H1 (cell line): ENCODE results near the gene HYLS1. TPM values are rescaled to one million over a fixed set of nuclear protein-coding genes. Genes with fewer than 3 reads are reported as not detected.
A peak's percentile ranks its signal among the peaks of the same experiment; 100 is the strongest.

Source experiments
- CTCF ChIA-PET: fragments of 300-600 bp; sonication (Branson Sonifier 250); formaldehyde crosslinking; loops from one replicate; lab custom pipeline; 2021; ENCODE audit not compliant: partially characterized antibody; lab: Charles Lee
- POLR2A ChIA-PET: fragments of 300-600 bp; sonication (Branson Sonifier 250); formaldehyde crosslinking; loops from one replicate; lab custom pipeline; 2021; ENCODE audit warnings: inconsistent platforms; ENCODE audit not compliant: partially characterized antibody; lab: Charles Lee
- DNase-seq, 2 experiments: peaks; one replicate each; pipeline versions ENCODE4 v3.0.0 to v3.0.0-alpha.2; 2010 to 2022; ENCODE audit warnings: low spot score in 2 of 2, low read depth in 1 of 2, mixed read lengths in 1 of 2
- FAIRE-seq: peaks from 2 replicates; lab custom pipeline; 2011; peaks lifted over from hg19 to GRCh38; lab: Jason Lieb, UNC
- H2AFZ ChIP-seq: 2 replicates; pipeline ENCODE4 v1.8.1; 2012; ENCODE audit warnings: low read length, inconsistent platforms
- H2AK5ac ChIP-seq: 2 replicates; pipeline ENCODE4 v1.6.1; 2013; ENCODE audit warnings: low read depth, low read length
- H2BK120ac ChIP-seq: replicated peaks from 2 replicates; pipeline ENCODE3; 2013; ENCODE audit warnings: low read depth, low read length, inconsistent platforms
- H2BK12ac ChIP-seq: 2 replicates; pipeline ENCODE4 v1.6.1; 2013; ENCODE audit warnings: low read depth, low read length
- H2BK15ac ChIP-seq: 2 replicates; pipeline ENCODE4 v1.6.1; 2013; ENCODE audit warnings: low read length
- H2BK20ac ChIP-seq: 2 replicates; pipeline ENCODE4 v1.6.1; 2013; ENCODE audit warnings: low read length
- H2BK5ac ChIP-seq: 2 replicates; pipeline ENCODE4 v1.6.1; 2013; ENCODE audit warnings: low read depth, low read length
- H3K14ac ChIP-seq: 2 replicates; pipeline ENCODE4 v1.6.1; 2013; ENCODE audit warnings: inconsistent platforms; ENCODE audit not compliant: insufficient read length
- H3K18ac ChIP-seq: 2 replicates; pipeline ENCODE4 v1.6.1; 2013; ENCODE audit warnings: low read length; ENCODE audit errors: extremely low read depth
- H3K23ac ChIP-seq: 2 replicates; pipeline ENCODE4 v1.6.1; 2013; ENCODE audit warnings: inconsistent platforms; ENCODE audit not compliant: insufficient read length
- H3K23me2 ChIP-seq: 2 replicates; pipeline ENCODE4 v1.6.1; 2013; ENCODE audit warnings: low read depth, low read length
- H3K27ac ChIP-seq: 2 replicates; pipeline ENCODE4 v1.6.1; 2011; ENCODE audit warnings: low read depth, low read length, inconsistent platforms
- H3K27me3 ChIP-seq, 4 experiments: replicated peaks in 1 of 4; 1 replicate in 1 of 4; 2 replicates in 3 of 4; pipeline versions ENCODE4 v1.6.1 to v1.8.1; 2011 to 2013; ENCODE audit warnings: low read length in 3 of 4, mild to moderate bottlenecking in 3 of 4, inconsistent platforms in 2 of 4, mixed read lengths in 2 of 4, moderate library complexity in 1 of 4; ENCODE audit not compliant: control insufficient read depth in 3 of 4, insufficient read depth in 3 of 4; ENCODE audit errors: extremely low read depth in 1 of 4
- H3K36me3 ChIP-seq, 4 experiments: 2 replicates each; pipeline versions ENCODE4 v1.6.1 to v1.8.1; 2011 to 2013; ENCODE audit warnings: mild to moderate bottlenecking in 4 of 4, low read length in 3 of 4, moderate library complexity in 2 of 4, control low read depth in 1 of 4, inconsistent platforms in 1 of 4; ENCODE audit not compliant: insufficient read depth in 4 of 4, control insufficient read depth in 2 of 4
- H3K4ac ChIP-seq: replicated peaks from 2 replicates; pipeline ENCODE3; 2013; ENCODE audit warnings: low read length, low read depth, mixed read lengths, inconsistent platforms; ENCODE audit not compliant: insufficient read length
- H3K4me1 ChIP-seq, 4 experiments: replicated peaks in 1 of 4; 1 replicate in 1 of 4; 2 replicates in 3 of 4; pipeline versions ENCODE4 v1.6.1 to v1.8.1; 2011 to 2013; ENCODE audit warnings: low read length in 3 of 4, inconsistent platforms in 2 of 4, mixed read lengths in 1 of 4; ENCODE audit not compliant: insufficient read depth in 4 of 4, control insufficient read depth in 3 of 4
- H3K4me2 ChIP-seq, 2 experiments: 2 replicates each; pipeline versions ENCODE4 v1.6.1 to v1.8.1; 2011 to 2013; ENCODE audit warnings: low read depth in 2 of 2, low read length in 2 of 2, control low read depth in 1 of 2, inconsistent platforms in 1 of 2, mild to moderate bottlenecking in 1 of 2; ENCODE audit not compliant: insufficient read depth in 1 of 2
- H3K4me3 ChIP-seq, 4 experiments: fragments of 200-600, 300-600 bp in 1 of 4; sonication (generic), shearing (Covaris generic), sonication (Bioruptor Twin) in 1 of 4; 2 replicates each; pipeline versions ENCODE4 v1.5.1 to v1.8.1; 2011 to 2016; ENCODE audit warnings: low read length in 4 of 4, low read depth in 3 of 4, control low read depth in 2 of 4, inconsistent platforms in 2 of 4, mild to moderate bottlenecking in 2 of 4, mixed read lengths in 1 of 4, moderate library complexity in 1 of 4; ENCODE audit not compliant: insufficient read depth in 2 of 4; ENCODE audit errors: extremely low read depth in 1 of 4
- H3K56ac ChIP-seq: replicated peaks from 2 replicates; pipeline ENCODE3; 2013; ENCODE audit warnings: low read depth, mild to moderate bottlenecking, mixed read lengths, low read length, inconsistent platforms; ENCODE audit not compliant: insufficient read length
- H3K79me1 ChIP-seq: 2 replicates; pipeline ENCODE4 v1.6.1; 2013; ENCODE audit warnings: low read depth, low read length, control low read depth
- H3K79me2 ChIP-seq, 2 experiments: 2 replicates each; pipeline versions ENCODE4 v1.6.1 to v1.8.1; 2012 to 2013; ENCODE audit warnings: low read length in 2 of 2, mild to moderate bottlenecking in 2 of 2, inconsistent platforms in 1 of 2; ENCODE audit not compliant: insufficient read depth in 2 of 2, control insufficient read depth in 1 of 2
- H3K9ac ChIP-seq, 4 experiments: replicated peaks in 1 of 4; 1 replicate in 1 of 4; 2 replicates in 3 of 4; pipeline versions ENCODE4 v1.6.1 to v1.8.1; 2011 to 2013; ENCODE audit warnings: low read depth in 3 of 4, low read length in 3 of 4, control low read depth in 2 of 4, mild to moderate bottlenecking in 2 of 4, moderate library complexity in 2 of 4, inconsistent platforms in 1 of 4; ENCODE audit errors: extremely low read depth in 1 of 4
- H3K9me3 ChIP-seq, 2 experiments: 2 replicates each; pipeline versions ENCODE4 v1.6.1 to v1.8.1; 2012 to 2013; ENCODE audit warnings: mild to moderate bottlenecking in 2 of 2, moderate library complexity in 2 of 2, control low read depth in 1 of 2, inconsistent platforms in 1 of 2, low read depth in 1 of 2, low read length in 1 of 2, mixed read lengths in 1 of 2; ENCODE audit not compliant: insufficient read depth in 2 of 2
- H4K20me1 ChIP-seq, 2 experiments: replicated peaks in 1 of 2; 2 replicates each; pipeline versions ENCODE3 to v1.8.1; 2011 to 2013; ENCODE audit warnings: inconsistent platforms in 2 of 2, low read length in 2 of 2, mild to moderate bottlenecking in 1 of 2; ENCODE audit not compliant: insufficient read depth in 2 of 2, control insufficient read depth in 1 of 2
- H4K5ac ChIP-seq: 2 replicates; pipeline ENCODE4 v1.6.1; 2013; ENCODE audit warnings: low read length, low read depth, mixed read lengths, inconsistent platforms; ENCODE audit not compliant: insufficient read length
- H4K8ac ChIP-seq: 2 replicates; pipeline ENCODE4 v1.8.0; 2013; ENCODE audit warnings: mild to moderate bottlenecking, moderate library complexity, low read length, inconsistent platforms; ENCODE audit not compliant: insufficient read depth; ENCODE audit errors: extremely low read depth
- H4K91ac ChIP-seq: replicated peaks from 2 replicates; pipeline ENCODE3; 2013; ENCODE audit warnings: low read length, mixed read lengths, inconsistent platforms; ENCODE audit not compliant: insufficient read length
- BCL11A ChIP-seq, 2 experiments: IDR thresholded peaks; one replicate each; pipeline ENCODE4 v1.6.1; 2011; ENCODE audit warnings: low read depth in 2 of 2, low read length in 2 of 2, mild to moderate bottlenecking in 2 of 2
- CHD1 ChIP-seq: IDR thresholded peaks from 2 replicates; pipeline ENCODE4 v1.6.1; 2012; ENCODE audit warnings: low read depth, low read length, improper control_type of control experiment
- CTBP2 ChIP-seq: IDR thresholded peaks from 2 replicates; pipeline ENCODE4 v1.7.0; 2011; ENCODE audit warnings: borderline replicate concordance, mild to moderate bottlenecking, moderate library complexity, mixed read lengths, low read length; ENCODE audit not compliant: insufficient read depth, insufficient read length
- KDM4A ChIP-seq: IDR thresholded peaks from one replicate; pipeline ENCODE4 v1.7.1; 2012; ENCODE audit warnings: low read depth, mild to moderate bottlenecking, moderate library complexity, low read length, inconsistent platforms; ENCODE audit not compliant: severe bottlenecking
- POLR2A ChIP-seq, 2 experiments: IDR thresholded peaks; 1 replicate in 1 of 2; 2 replicates in 1 of 2; pipeline ENCODE4 v1.6.1; 2011; ENCODE audit warnings: low read depth in 2 of 2, low read length in 2 of 2, mild to moderate bottlenecking in 2 of 2; ENCODE audit errors: control extremely low read depth in 1 of 2
- SAP30 ChIP-seq: fragments of 300-600 bp; sonication (generic); IDR thresholded peaks from 2 replicates; pipeline ENCODE4 v1.7.1; 2012; ENCODE audit warnings: low read length, moderate library complexity, mild to moderate bottlenecking, inconsistent platforms; ENCODE audit not compliant: insufficient read depth, insufficient replicate concordance
- SIN3A ChIP-seq, 2 experiments: IDR thresholded peaks in 1 of 2; conservative IDR thresholded peaks in 1 of 2; 2 replicates each; pipeline ENCODE4 v1.6.1; 2011 to 2012; ENCODE audit warnings: low read length in 2 of 2, improper control_type of control experiment in 1 of 2, low read depth in 1 of 2, mild to moderate bottlenecking in 1 of 2
- SUZ12 ChIP-seq: fragments of 200-600 bp; sonication (generic); IDR thresholded peaks from 2 replicates; pipeline ENCODE4 v1.6.1; 2012; ENCODE audit warnings: mild to moderate bottlenecking, inconsistent platforms, low read length, moderate library complexity, mixed read lengths
- YY1 ChIP-seq: IDR thresholded peaks from 2 replicates; pipeline ENCODE4 v1.6.1; 2011; ENCODE audit warnings: low read depth, mild to moderate bottlenecking, low read length
- ZNF274 ChIP-seq: IDR thresholded peaks from 2 replicates; pipeline ENCODE4 v1.7.0; 2012; ENCODE audit warnings: low read length, borderline replicate concordance; ENCODE audit errors: extremely low read depth
- WGBS, 2 experiments: shearing (Covaris generic) in 1 of 2; methylation state at CpG; one replicate each; pipeline versions ENCODE4 v1.1.6 to v1.1.7; 2013 to 2015; ENCODE audit warnings: low lambda C conversion rate in 2 of 2, mixed read lengths in 2 of 2, inconsistent platforms in 1 of 2, low coverage in 1 of 2, missing lambda C conversion rate in 1 of 2; ENCODE audit not compliant: insufficient replicate concordance in 2 of 2, insufficient coverage in 1 of 2, insufficient read length in 1 of 2; ENCODE audit errors: extremely low coverage in 1 of 2, missing lambda C conversion rate in 1 of 2; 5-methylcytosine and 5-hydroxymethylcytosine counted together
- polyA plus RNA-seq, 7 experiments: library from polyadenylated mRNA; depleted of rRNA in 3 of 7; stranded (reverse) in 5 of 7; unstranded in 2 of 7; fragments of >200 nt in 5 of 7; fragments of 200-250 nt in 2 of 7; gene quantifications; 1 replicate in 5 of 7; 2 replicates in 1 of 7; 4 replicates in 1 of 7; pipeline versions ENCODE4 v1.2.1 to v1.2.3, GENCODE V29; 2011 to 2013; ENCODE audit warnings: missing spikeins in 2 of 7, mixed read lengths in 2 of 7
- total RNA-seq: library from RNA; stranded (reverse); fragmentation: NEBNext Ultra II Directional; extraction: Animal tissue kit (Norgen Biotek cat#: 25700); gene quantifications from 2 replicates; pipeline ENCODE4 v1.2.1, GENCODE V29; 2021

HYLS1 gene
- total and polyA plus RNA-seq, 2 of the 8 experiments (the other 6 are each of a cell fraction or from before 2014, with no cell fraction given) = 5.1 to 11.6 TPM

GRCh38 chr11:125945797-125946520 is 58.5 kb downstream of the HYLS1 start, which contains the start of gene VSIG10L2:
Gene VSIG10L2 (plus strand): TSS chr11:125946044. CDS start chr11:125946056, 12 bp downstream.
- Histone ChIP-seq H3K56ac (no peak within 1 kb of the TSS), H3K9me3 (no peaks in the 10 kb centered on the region), H3K18ac (no peak within 1 kb of the TSS), H2BK15ac (no peak within 1 kb of the TSS), H2BK20ac (no peak within 1 kb of the TSS), H2BK120ac (no peak within 1 kb of the TSS), H4K91ac (no peak within 1 kb of the TSS), H3K27ac (no peak within 1 kb of the TSS), H2AK5ac (no peak within 1 kb of the TSS), H3K36me3 (no peaks in the 10 kb centered on the region), H3K23ac (no peak within 1 kb of the TSS), H3K23me2 (no peaks in the 10 kb centered on the region), H4K5ac (no peak within 1 kb of the TSS), H4K8ac (peak within 1 kb of the TSS; percentile 3; the same call in 1 of the 2 replicates), H3K27me3 (no peaks in the 10 kb centered on the region), H3K4me3 (no peak within 1 kb of the TSS), H3K79me2 (no peaks in the 10 kb centered on the region), H3K4ac (no peak within 1 kb of the TSS), H2BK12ac (no peak within 1 kb of the TSS), H3K79me1 (no peaks in the 10 kb centered on the region), H2AFZ (no peak within 1 kb of the TSS), H3K14ac (no peak within 1 kb of the TSS), H4K20me1 (no peaks in the 10 kb centered on the region), H3K4me2 (no peak within 1 kb of the TSS), H3K4me1 (peaks cover 7 to 11% (median 9%) of the 10 kb centered on the region in 4 experiments), H2BK5ac (no peak within 1 kb of the TSS), H3K9ac (no peak within 1 kb of the TSS)
- CTCF ChIA-PET = interaction anchor here (4.3 to 8.2 kb wide), 4 partner anchors 14 to 115 kb away, joined by 18 to 76 read pairs (median 48); partner anchors contain the start of gene CDON
- TF ChIP-seq SIN3A (conservative IDR thresholded peaks at IDR 0.05 in 1 of 2, IDR thresholded peaks at IDR 0.05 in 1 of 2; ENCODE audit: low read depth in 1 of 2, low read length in 2 of 2) = no peak
- no peak for TF ChIP-seq SAP30
- TF ChIP-seq POLR2A (IDR thresholded peaks at IDR 0.05; ENCODE audit: control extremely low read depth in 1 of 2, low read depth in 2 of 2, low read length in 2 of 2) = no peak
- TF ChIP-seq KDM4A = no peak
- TF ChIP-seq BCL11A (IDR thresholded peaks at IDR 0.05; ENCODE audit: low read depth in 2 of 2, low read length in 2 of 2) = no peak
- TF ChIP-seq SUZ12 = no peak
- no peak for TF ChIP-seq CHD1
- TF ChIP-seq ZNF274 = no peak
- TF ChIP-seq CTBP2 = no peak
- no peak for TF ChIP-seq YY1
- WGBS, 2 experiments = 90% methylated on average over 8 of the region's 8 CpGs; no CpG with 5 or more reads in 1 of the 2 experiments
- POLR2A ChIA-PET = no interaction called here
- DNase-seq (no peak), FAIRE-seq (no peak)
